Raji (cell line): ENCODE measurements around the gene HNRNPU.

Experiments used
- POLR2A ChIP-seq: IDR thresholded peaks from 2 replicates; pipeline ENCODE4 v1.6.1; 2011; ENCODE audit warnings: low read depth, low read length, control low read depth; ENCODE audit not compliant: insufficient read depth

The HNRNPU gene

DNA sequence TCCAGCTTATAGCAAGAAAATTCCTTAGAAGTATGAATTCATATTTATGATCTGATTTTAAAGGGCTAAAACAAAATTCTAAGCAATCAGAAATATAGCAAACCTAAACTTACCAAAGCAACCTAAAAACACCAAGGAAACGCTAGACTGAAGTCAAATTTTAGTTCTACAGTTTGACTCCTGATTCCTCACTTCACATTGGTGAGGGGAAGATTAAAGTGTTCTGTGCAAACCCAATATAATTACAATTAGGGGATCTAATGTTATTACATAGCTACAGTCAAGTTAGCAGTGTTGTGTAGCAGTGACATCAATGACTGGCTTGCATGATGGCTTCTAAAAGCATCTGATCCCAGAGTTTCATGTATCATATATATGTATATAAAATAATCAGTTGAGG, 11.6 kb downstream of the HNRNPU start:
- no peak for TF ChIP-seq POLR2A

DNA sequence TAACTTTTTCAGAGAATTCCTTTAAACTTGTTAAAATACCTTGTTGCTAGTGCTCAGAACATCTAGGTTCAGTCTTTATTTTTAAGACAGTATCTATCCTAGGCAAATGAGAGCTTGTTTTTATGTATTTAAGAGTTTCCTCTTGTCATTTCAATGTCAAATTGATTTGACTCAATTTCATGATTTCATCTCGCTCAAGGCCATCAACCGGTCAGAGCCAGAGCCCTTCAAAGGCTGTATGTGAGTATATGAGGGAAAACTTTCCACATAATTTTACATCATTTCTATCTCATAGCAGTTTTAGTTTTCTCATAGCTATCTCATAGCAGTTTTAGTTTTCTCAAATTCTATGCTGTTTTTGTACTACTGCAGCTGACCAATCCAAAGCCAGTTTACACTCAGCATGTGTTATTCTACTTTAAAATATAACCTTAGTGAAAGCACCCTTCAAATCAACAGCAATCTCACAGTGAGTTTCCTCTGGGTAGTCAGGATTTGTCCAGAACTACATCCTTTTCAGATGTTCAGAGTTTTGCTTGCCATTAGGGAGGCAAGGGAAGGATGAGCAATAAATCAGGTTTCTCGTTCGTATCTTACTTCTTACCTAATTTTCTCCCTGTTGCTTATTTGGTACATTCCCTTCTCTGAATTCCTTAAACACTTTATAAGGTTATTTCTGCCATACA, 12.7 kb downstream of the HNRNPU start:
- no peak for TF ChIP-seq POLR2A

DNA sequence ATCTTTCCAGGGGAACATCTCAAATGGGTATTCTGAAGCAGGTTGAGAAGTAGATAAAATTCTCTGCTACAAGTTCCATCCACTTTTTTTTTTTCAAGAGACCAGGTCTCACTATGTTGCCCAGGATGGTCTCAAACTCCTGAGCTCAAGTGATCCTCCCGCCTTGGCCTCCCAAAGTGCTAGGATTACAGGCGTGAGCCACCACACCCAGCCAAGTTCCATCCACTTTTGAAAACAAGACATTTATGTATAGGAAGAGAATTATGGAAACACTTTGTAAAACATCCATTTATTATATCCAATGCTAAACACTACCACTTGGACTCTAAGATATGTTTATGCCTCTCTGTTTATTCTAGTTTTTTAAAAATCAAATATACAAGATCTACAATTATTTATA, 13.4 kb downstream of the HNRNPU start:
- TF ChIP-seq POLR2A, result no peak

DNA sequence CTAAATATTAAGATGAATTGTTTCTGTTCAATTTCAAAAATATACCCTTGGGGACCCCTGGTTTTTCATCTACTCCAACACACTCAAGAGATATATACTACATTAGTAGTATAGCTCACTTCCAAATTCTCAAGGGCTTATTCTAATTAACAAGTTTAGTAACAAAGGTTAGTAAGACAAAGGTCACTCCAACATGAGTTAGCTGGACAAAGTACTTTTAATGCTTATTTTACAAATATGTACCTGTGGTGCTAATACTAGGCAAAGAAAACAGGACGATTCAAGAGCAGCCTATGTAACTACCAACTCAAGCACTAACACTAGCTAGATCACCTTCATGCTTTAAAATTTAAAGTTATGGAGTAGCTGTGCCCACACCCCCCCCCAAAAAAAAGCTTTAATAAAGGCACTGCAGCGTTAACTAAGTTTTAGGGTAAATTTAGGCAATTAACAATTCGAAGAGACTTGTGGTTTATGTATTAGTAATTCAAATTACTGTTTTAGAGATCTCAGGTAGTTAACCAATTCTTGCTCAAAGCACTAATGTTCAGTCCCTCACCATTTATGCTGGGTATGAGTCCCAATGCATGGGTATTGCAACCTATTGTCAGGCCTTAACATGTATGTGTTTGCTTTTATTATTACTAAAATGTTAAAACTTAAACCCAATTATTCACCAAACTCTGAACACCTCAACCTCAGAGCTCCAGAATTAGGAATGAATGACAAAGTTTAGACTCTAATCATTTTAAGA, 14.1 kb downstream of the HNRNPU start:
- TF ChIP-seq POLR2A, result no peak

DNA sequence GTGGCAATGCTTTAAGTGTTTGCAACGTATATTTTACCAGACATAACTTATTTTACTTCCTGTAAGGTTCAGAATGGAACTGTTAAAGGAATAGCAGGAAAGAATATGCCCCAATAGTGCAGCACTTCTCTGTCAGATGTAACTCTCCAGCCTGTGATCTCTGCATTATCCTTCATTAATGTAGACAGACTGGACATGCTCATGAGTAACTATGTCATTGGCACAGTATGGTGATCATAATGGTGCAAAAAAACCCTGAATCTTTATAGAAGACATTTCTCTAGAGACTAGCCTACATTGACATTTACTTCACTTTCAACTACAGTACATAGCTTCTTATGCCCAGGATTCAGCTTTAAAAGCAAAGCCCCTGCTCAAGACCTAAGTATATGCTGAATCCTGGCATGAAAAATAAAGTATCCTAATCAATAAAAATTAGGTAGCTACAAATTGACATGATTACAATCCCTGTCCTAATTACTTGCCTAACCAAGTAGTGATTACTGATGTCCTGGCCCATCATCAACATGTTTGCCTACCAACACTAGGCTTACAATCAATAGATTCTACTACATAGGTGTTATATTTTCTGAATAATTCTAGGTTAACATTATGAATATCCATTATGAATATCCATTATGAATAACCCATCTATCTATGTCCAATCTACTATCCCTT, 15.0 kb downstream of the HNRNPU start:
- no peak for TF ChIP-seq POLR2A

DNA sequence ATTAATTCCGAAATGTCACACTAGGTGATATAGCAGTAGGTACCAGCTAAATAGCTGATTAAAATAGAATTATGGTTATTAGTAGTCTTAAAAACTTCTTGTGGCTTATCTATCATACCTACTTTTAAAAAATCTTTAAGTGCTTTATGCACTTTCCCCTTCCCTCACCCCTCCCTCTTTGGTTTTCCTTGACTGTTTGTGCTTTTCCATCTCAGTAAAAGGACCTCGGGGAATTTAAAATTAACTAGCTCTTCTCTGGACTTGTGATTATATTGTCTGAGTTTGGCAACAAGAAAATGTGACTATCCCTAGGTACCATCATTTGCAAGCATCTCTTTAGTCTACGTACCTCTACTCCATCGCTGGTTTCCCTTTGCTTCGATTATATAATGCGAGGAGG, 17.7 kb downstream of the HNRNPU start:
- TF ChIP-seq POLR2A, result no peak

DNA sequence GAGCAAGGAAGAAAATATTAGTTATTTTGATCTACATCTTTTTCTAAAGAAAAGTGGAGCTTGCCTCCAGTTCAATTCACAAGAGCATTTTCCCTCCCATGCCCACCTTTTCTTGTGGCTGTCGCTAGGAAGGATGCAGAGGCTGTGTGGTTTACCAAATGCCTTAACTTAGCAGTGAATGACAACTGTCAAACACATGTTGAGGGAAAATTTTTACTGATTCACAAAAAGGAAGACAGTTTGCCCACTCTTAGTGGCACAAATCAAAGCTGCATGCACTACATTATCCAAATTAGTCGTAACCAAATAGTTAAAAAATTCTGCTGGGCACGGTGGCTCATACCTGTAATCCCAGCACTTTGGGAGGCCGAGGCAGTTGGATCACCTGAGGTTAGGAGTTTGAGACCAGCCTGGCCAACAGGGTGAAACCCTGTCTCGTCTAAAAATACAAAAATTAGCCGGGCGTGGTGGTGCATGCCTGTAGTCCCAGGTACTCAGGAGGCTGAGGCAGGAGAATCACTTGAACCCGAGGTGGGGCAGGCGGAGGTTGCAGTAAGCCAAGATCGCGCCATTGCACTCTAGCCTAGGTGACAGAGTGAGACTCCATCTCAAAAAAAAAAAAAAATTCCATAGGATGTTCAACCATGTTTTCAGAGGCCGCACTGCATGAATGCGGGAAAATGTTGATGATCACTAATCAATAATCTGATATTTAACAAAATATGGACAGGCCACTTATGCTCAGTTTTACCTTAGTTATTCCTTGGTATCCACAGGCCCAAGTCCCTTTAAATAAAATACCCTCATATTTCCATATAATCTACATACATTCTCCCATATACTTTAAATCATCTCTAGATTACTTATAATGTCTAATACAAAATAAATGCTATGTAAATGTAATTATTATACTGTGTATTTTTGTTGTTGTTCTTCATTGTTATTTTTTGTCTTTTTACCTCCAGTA, 19.9 kb downstream of the HNRNPU start:
- TF ChIP-seq POLR2A, result no peak

DNA sequence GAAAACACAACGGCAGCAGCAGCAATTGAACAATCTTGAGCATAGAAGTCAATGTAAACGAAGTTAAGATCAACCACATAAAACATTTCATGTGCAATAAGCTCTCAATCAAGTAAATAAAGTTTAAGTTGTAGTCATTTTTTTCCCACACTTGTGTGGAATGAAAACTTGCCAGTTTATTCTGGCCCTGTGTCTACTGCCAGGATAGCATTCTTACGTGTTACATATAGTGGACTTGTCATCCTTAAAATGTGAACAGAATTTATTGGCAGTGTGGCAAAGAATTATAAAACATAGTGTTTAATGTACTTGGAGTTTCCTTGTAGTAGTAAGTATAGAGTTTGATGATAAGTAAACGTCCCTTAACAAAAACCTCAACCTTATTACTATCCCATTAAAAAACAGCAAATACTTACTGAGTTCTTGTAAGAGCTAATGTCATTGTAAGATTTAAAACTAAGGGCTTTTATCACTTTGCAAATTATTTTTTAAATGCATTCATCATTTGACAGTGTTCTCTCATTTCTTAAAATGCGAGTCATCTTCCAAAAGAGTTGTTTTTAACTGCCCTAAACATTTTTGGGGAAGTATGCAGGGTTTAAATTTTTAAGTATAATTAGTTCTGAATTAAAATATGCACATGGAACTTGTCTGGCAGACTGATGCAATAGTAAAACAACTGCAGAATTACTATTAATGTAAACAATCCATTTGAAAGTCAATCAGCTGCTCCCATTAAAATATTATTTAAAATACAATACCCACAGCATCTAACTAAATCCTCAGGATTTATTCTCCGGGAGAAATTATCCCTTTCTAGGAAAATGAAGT, 21.0 kb downstream of the HNRNPU start:
- TF ChIP-seq POLR2A, result no peak

DNA sequence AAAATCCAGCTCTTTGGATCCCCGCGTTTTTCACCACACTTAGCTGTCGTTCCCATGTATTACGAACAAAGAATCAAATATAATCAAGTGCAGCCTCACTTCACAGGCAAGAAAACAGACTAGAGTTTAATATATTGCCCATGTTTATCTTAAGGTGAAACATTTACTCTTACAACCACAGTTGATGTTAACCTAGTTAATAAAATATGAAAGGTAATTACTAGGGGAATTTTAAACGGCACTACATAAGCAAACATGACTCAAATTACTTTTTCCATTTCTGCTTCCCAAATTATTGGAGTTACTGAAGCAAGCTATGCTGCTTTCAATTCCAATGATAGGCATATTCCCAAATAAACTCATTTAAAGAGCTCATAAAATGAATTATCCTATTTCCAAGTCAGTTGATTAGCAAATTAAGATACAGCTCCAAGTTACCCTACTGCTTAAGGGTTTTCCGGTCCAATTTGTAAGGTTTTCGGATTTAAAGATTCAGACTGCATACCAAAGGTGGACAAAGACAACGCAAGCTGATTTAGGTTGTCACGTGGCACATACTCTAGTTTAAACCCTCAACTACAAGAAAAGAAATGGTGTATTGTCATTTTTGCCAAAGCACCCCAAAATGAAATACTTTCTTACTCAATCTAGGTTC, 22.9 kb downstream of the HNRNPU start:
- no peak for TF ChIP-seq POLR2A

DNA sequence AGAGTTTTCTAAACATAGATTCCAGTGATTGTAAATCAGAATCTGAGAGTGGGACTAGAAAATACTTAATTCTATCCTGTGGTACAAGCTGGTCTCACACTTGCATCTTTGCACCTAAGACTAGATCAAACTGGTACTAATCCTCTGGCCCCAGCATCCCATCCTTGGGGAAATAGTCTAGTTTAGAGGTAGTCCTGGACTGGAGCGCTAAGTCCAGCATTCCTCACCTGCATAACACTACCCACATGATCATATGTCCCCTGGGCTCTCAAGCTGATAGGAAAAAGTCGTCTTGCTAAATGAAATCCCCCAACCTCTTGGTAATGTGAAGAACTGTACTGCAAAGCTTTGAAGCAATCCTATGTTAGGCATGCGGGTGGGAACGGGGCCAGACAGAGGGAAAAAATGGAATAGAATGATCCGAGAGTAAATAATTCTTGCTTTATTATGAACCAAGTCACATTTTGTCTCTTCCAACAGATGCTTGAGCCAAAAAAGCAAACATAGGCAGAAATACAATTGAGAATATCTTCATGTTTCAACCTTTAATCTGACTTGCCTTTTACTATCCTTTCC, 24.0 kb downstream of the HNRNPU start:
- TF ChIP-seq POLR2A, result no peak

DNA sequence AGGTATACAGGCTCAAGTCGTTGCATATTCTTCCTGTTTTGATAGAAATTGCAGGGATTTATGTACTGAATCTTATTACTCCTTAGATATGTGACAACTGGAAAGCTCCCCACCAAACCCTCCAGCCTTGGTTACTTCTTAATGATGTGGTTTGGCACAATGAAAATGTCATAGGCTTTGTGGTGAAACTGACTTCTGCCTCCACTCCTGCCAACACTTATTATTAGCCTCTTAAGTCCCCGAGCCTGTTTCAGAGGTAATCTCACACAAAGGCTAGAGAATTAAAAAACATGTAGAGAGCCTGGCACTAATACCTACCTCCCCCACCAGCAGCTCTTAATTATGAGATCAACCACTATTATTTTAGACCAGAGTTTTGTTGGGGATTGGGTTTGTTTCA, 24.7 kb downstream of the HNRNPU start:
- no peak for TF ChIP-seq POLR2A

DNA sequence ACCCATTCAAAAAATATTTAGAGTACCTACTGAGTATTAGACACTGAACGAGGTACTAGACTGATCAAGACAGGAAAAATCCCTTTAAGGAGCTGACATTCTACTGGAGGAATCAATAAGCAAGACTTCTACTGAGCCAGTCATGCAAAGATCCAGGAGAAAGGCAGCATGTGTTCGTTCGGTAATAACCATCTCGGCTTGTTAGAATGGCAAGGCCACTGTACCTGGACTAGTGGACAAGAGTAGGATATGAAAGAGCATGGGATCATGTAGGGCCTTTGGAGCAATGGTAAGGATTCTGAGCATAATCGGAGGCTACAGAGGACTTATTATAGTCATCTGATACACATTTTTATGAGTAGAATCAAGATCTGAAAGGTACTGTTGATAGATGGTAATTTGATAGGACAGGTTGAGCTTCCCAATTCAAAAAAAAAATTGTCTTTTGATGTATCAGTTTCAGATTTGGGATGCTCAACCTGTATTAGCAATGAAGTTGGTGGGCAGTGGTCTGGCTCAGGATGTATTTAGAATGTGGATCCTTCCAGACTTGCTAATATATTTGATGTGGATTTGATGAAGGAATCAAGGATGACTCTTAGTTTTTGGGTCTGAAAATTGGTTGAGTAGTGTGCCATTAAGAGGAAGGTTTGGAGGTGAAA, 26.6 kb downstream of the HNRNPU start:
- no peak for TF ChIP-seq POLR2A

DNA sequence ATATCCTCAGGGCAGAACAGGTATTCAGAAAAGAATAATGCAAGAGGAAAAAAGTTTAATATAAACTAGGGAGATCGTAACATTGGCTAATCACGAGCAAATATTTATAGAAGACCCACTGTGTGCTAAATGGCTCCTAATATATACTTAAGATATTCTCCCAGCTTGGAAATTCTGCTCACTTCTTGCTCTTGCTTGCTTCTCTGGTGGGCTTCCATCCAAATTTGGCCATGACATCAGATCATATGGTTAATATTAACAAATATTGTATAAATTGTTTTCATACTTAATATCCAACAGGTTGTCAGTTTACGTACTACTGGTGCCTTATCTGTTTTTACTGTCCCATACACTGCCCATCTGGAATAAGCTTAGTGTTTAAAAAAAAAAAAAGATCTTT, 27.8 kb downstream of the HNRNPU start:
- no peak for TF ChIP-seq POLR2A
